HEK293 (cell line): Measurements from ENCODE around the gene PTPN6.

Source experiments
- CTCF ChIA-PET: fragments of 350-600 bp; formaldehyde crosslinking; extraction: SDS; loops from one replicate; lab custom pipeline; 2021; ENCODE audit warnings: antibody characterized with exemption; lab: Yijun Ruan, JAX
- POLR2A ChIA-PET: fragments of 300-600 bp; formaldehyde crosslinking; extraction: SDS; loops from one replicate; lab custom pipeline; 2020; ENCODE audit warnings: antibody characterized with exemption, inconsistent platforms; lab: Yijun Ruan, JAX
- H3K27ac ChIP-seq: fragments of 200-500 bp; sonication (Bioruptor generic); 2 replicates; pipeline ENCODE4 v1.5.1; 2014; ENCODE audit warnings: low read depth, low read length, control low read depth, inconsistent platforms; ENCODE audit errors: extremely low read depth
- H3K36me3 ChIP-seq, 2 experiments: fragments of 200-500 bp in 1 of 2; sonication (Bioruptor generic) in 1 of 2; 1 replicate in 1 of 2; 2 replicates in 1 of 2; pipeline ENCODE4 v1.5.1; 2014 to 2017; ENCODE audit warnings: inconsistent platforms in 2 of 2, low read length in 2 of 2; ENCODE audit not compliant: control insufficient read depth in 2 of 2, insufficient read depth in 1 of 2
- H3K4me1 ChIP-seq: fragments of 200-500 bp; sonication (Bioruptor generic); 2 replicates; pipeline ENCODE4 v1.5.1; 2014; ENCODE audit warnings: mild to moderate bottlenecking, low read length, inconsistent platforms; ENCODE audit not compliant: control insufficient read depth, insufficient read depth
- H3K4me3 ChIP-seq: 2 replicates; pipeline ENCODE4 v1.5.1; 2011; ENCODE audit warnings: low read depth, mild to moderate bottlenecking, control low read depth, low read length, moderate library complexity
- H3K9me3 ChIP-seq: fragments of 200-500 bp; sonication (Bioruptor generic); 2 replicates; pipeline ENCODE4 v1.5.1; 2014; ENCODE audit warnings: low read depth, low read length, inconsistent platforms; ENCODE audit not compliant: control insufficient read depth, insufficient read depth
- CTCF ChIP-seq: fragments of 450-650 bp; formaldehyde crosslinking; IDR thresholded peaks from 2 replicates; pipeline ENCODE4 v1.5.1; 2016; ENCODE audit warnings: missing biosample characterization, missing genetic modification characterization
- GLIS2 ChIP-seq: fragments of 450-650 bp; formaldehyde crosslinking; IDR thresholded peaks from 2 replicates; pipeline ENCODE4 v1.5.1; 2016; ENCODE audit warnings: missing biosample characterization, missing genetic modification characterization
- INSM2 ChIP-seq: fragments of 450-650 bp; formaldehyde crosslinking; IDR thresholded peaks from 2 replicates; pipeline ENCODE4 v1.5.1; 2016; ENCODE audit warnings: missing biosample characterization, missing genetic modification characterization
- KLF9 ChIP-seq: fragments of 450-650 bp; formaldehyde crosslinking; IDR thresholded peaks from 2 replicates; pipeline ENCODE4 v1.5.1; 2016; ENCODE audit warnings: missing biosample characterization, missing genetic modification characterization, low read depth
- MYNN ChIP-seq: fragments of 450-650 bp; formaldehyde crosslinking; IDR thresholded peaks from 2 replicates; pipeline ENCODE4 v1.5.1; 2016; ENCODE audit warnings: missing biosample characterization, missing genetic modification characterization, borderline replicate concordance
- PATZ1 ChIP-seq: fragments of 450-650 bp; formaldehyde crosslinking; IDR thresholded peaks from 2 replicates; pipeline ENCODE4 v1.5.1; 2016; ENCODE audit warnings: missing biosample characterization, missing genetic modification characterization
- SP2 ChIP-seq: fragments of 450-650 bp; formaldehyde crosslinking; IDR thresholded peaks from 2 replicates; pipeline ENCODE4 v1.5.1; 2016; ENCODE audit warnings: missing biosample characterization, missing genetic modification characterization
- ZNF10 ChIP-seq: fragments of 450-650 bp; formaldehyde crosslinking; IDR thresholded peaks from 2 replicates; pipeline ENCODE4 v1.5.1; 2017; ENCODE audit warnings: missing biosample characterization, missing genetic modification characterization
- ZNF138 ChIP-seq: fragments of 450-650 bp; formaldehyde crosslinking; IDR thresholded peaks from 2 replicates; pipeline ENCODE4 v1.5.1; 2016; ENCODE audit warnings: missing biosample characterization, missing genetic modification characterization, borderline replicate concordance
- ZNF157 ChIP-seq: fragments of 450-650 bp; formaldehyde crosslinking; IDR thresholded peaks from 2 replicates; pipeline ENCODE4 v1.5.1; 2016; ENCODE audit warnings: missing biosample characterization, missing genetic modification characterization
- ZNF18 ChIP-seq: fragments of 450-650 bp; formaldehyde crosslinking; IDR thresholded peaks from 2 replicates; pipeline ENCODE4 v1.5.1; 2016; ENCODE audit warnings: missing biosample characterization, missing genetic modification characterization
- ZNF221 ChIP-seq: fragments of 450-650 bp; formaldehyde crosslinking; IDR thresholded peaks from 2 replicates; pipeline ENCODE4 v1.5.1; 2017; ENCODE audit warnings: missing biosample characterization, missing genetic modification characterization, borderline replicate concordance
- ZNF26 ChIP-seq: fragments of 450-650 bp; formaldehyde crosslinking; IDR thresholded peaks from 2 replicates; pipeline ENCODE4 v1.5.1; 2016; ENCODE audit warnings: missing biosample characterization, missing genetic modification characterization
- ZNF266 ChIP-seq: fragments of 450-650 bp; formaldehyde crosslinking; IDR thresholded peaks from 2 replicates; pipeline ENCODE4 v1.5.1; 2016; ENCODE audit warnings: missing biosample characterization, missing genetic modification characterization, low read depth
- ZNF292 ChIP-seq: fragments of 450-650 bp; formaldehyde crosslinking; IDR thresholded peaks from 2 replicates; pipeline ENCODE4 v1.5.1; 2016; ENCODE audit warnings: low read depth, missing biosample characterization, missing genetic modification characterization, borderline replicate concordance
- ZNF341 ChIP-seq: fragments of 450-650 bp; formaldehyde crosslinking; IDR thresholded peaks from 2 replicates; pipeline ENCODE4; 2016; ENCODE audit warnings: low read depth, missing biosample characterization, missing genetic modification characterization
- ZNF394 ChIP-seq: fragments of 450-650 bp; formaldehyde crosslinking; IDR thresholded peaks from 2 replicates; pipeline ENCODE4 v1.5.1; 2016; ENCODE audit warnings: missing biosample characterization, missing genetic modification characterization, mild to moderate bottlenecking, moderate library complexity, borderline replicate concordance
- ZNF600 ChIP-seq: fragments of 450-650 bp; formaldehyde crosslinking; IDR thresholded peaks from 2 replicates; pipeline ENCODE4 v1.5.1; 2016; ENCODE audit warnings: missing biosample characterization, missing genetic modification characterization
- ZNF701 ChIP-seq: fragments of 450-650 bp; formaldehyde crosslinking; IDR thresholded peaks from 2 replicates; pipeline ENCODE4 v1.5.1; 2016; ENCODE audit warnings: missing biosample characterization, missing genetic modification characterization
- ZNF76 ChIP-seq: fragments of 450-650 bp; formaldehyde crosslinking; IDR thresholded peaks from 2 replicates; pipeline ENCODE4; 2016; ENCODE audit warnings: low read depth, missing biosample characterization, missing genetic modification characterization, borderline replicate concordance
- ZNF777 ChIP-seq: fragments of 450-650 bp; formaldehyde crosslinking; IDR thresholded peaks from 2 replicates; pipeline ENCODE4 v1.5.1; 2017; ENCODE audit warnings: missing biosample characterization, missing genetic modification characterization, borderline replicate concordance
- ZSCAN23 ChIP-seq: fragments of 450-650 bp; formaldehyde crosslinking; IDR thresholded peaks from 2 replicates; pipeline ENCODE4 v1.5.1; 2016; ENCODE audit warnings: missing biosample characterization, missing genetic modification characterization
- ZSCAN5A ChIP-seq: fragments of 450-650 bp; formaldehyde crosslinking; IDR thresholded peaks from 2 replicates; pipeline ENCODE4 v1.5.1; 2016; ENCODE audit warnings: missing biosample characterization, missing genetic modification characterization

PTPN6 gene

GRCh38 chr12:6914246-6914946 lies 36.8 kb upstream of the PTPN6 start, which contains the start of gene ENO2 (continued):
- TF ChIP-seq ZNF18 (tag by site-specific recombination), result no peak
- TF ChIP-seq ZNF26 (tag by site-specific recombination), result no peak
- TF ChIP-seq ZNF157 (tag by site-specific recombination), result no peak

GRCh38 chr12:6914947-6915788 lies 36.0 kb upstream of the PTPN6 start:
- peaks cover 9 to 36% of the 10 kb centered on the region in 2 experiments; a peak in 2 of 3 replicates for H3K36me3 ChIP-seq
- ChIA-PET CTCF (no interaction called here), POLR2A (interaction anchor here (0.6 to 1.7 kb wide), 8 partner anchors 8 to 283 kb away, joined by 3 to 8 read pairs (median 4); partner anchors contain the start of genes C12orf57, RNU7-1 and SPSB2)
- peak overlapping the region; percentile 60 for H3K4me3 ChIP-seq
- peaks cover 7% of the 10 kb centered on the region for H3K4me1 ChIP-seq
- H3K27ac ChIP-seq, result peak overlapping the region; percentile 51; the same call in 1 of the 2 replicates
- no peaks in the 10 kb centered on the region for H3K9me3 ChIP-seq
- TF ChIP-seq ZNF76 (tag by site-specific recombination), result peak; percentile 28; the same call in 1 of the 2 replicates
- no peak for TF ChIP-seq ZNF701
- TF ChIP-seq ZSCAN5A (tag by site-specific recombination), result no peak
- TF ChIP-seq CTCF, result peak; percentile 5; the same call in 1 of the 2 replicates
- no peak for TF ChIP-seq ZNF157 (tag by site-specific recombination)
- TF ChIP-seq PATZ1, result peak; percentile 58
- TF ChIP-seq GLIS2 (tag by site-specific recombination), result peak; percentile 67
- no peak for TF ChIP-seq ZSCAN23 (tag by site-specific recombination)
- no peak for TF ChIP-seq ZNF10 (tag by site-specific recombination)
- TF ChIP-seq ZNF266 (tag by site-specific recombination), result 0 out of 2 replicates have a peak, but pooled peaks have one; percentile 7
- TF ChIP-seq ZNF138 (tag by site-specific recombination), result no peak
- TF ChIP-seq ZNF777, result no peak
- TF ChIP-seq SP2 (tag by site-specific recombination), result peak; percentile 53
- no peak for TF ChIP-seq MYNN (tag by site-specific recombination)
- 0 out of 2 replicates have a peak, but pooled peaks have one; percentile 37 for TF ChIP-seq KLF9
- TF ChIP-seq ZNF600, result no peak
- no peak for TF ChIP-seq ZNF394
- TF ChIP-seq ZNF221 (tag by site-specific recombination), result no peak
- TF ChIP-seq ZNF292 (tag by site-specific recombination), result no peak
- peak; percentile 73 for TF ChIP-seq ZNF341
- TF ChIP-seq INSM2 (tag by site-specific recombination), result 0 out of 2 replicates have a peak, but pooled peaks have one; percentile 3
